Measurements from ENCODE around the gene LHFPL6.

LHFPL6 gene

GRCh38 chr13:39602614-39603366, at the start of gene LHFPL6:
LHFPL6 (minus strand) TSS chr13:39603193.
- no peak for DNase-seq (ENCODE audit: low read depth)

GRCh38 chr13:39646122-39646521, 43.1 kb upstream of the LHFPL6 start:
- DNase-seq (ENCODE audit: low read depth) = no peak

GRCh38 chr13:39641645-39642044, 38.7 kb upstream of the LHFPL6 start:
- no peak for DNase-seq (ENCODE audit: low read depth)

- DNase-seq (ENCODE audit: low read depth) = no peak
These were observed 34.9 kb upstream of the LHFPL6 start for GRCh38 chr13:39637890-39638289.

GRCh38 chr13:39635564-39635963, 32.6 kb upstream of the LHFPL6 start:
- no peak for DNase-seq (ENCODE audit: low read depth)

GRCh38 chr13:39632994-39633393, 30.0 kb upstream of the LHFPL6 start:
- no peak for DNase-seq (ENCODE audit: low read depth)

- no peak for DNase-seq (ENCODE audit: low read depth)
These were observed 28.3 kb upstream of the LHFPL6 start for GRCh38 chr13:39631307-39631706.

GRCh38 chr13:39623466-39623865, 20.5 kb upstream of the LHFPL6 start:
- DNase-seq (ENCODE audit: low read depth) = no peak

GRCh38 chr13:39618561-39618960, 15.6 kb upstream of the LHFPL6 start:
- no peak for DNase-seq (ENCODE audit: low read depth)

GRCh38 chr13:39616087-39616694, 13.2 kb upstream of the LHFPL6 start:
- DNase-seq (ENCODE audit: low read depth) = no peak

- DNase-seq (ENCODE audit: low read depth) = no peak
These were observed 9.1 kb upstream of the LHFPL6 start for GRCh38 chr13:39612023-39612637.

GRCh38 chr13:39607876-39608275, 4.9 kb upstream of the LHFPL6 start:
- no peak for DNase-seq (ENCODE audit: low read depth)

- no peak for DNase-seq (ENCODE audit: low read depth)
These were observed 2.8 kb upstream of the LHFPL6 start for GRCh38 chr13:39605677-39606320.

- no peak for DNase-seq (ENCODE audit: low read depth)
These were observed 1.8 kb upstream of the LHFPL6 start for GRCh38 chr13:39604756-39605155.

- DNase-seq (ENCODE audit: low read depth) = no peak
These were observed 493 bp upstream of the LHFPL6 start for GRCh38 chr13:39603424-39603947.

- DNase-seq (ENCODE audit: low read depth) = no peak
These were observed 748 bp downstream of the LHFPL6 start for GRCh38 chr13:39602277-39602613.

- DNase-seq (ENCODE audit: low read depth) = no peak
These were observed 1.4 kb downstream of the LHFPL6 start for GRCh38 chr13:39601636-39602035.

- no peak for DNase-seq (ENCODE audit: low read depth)
These were observed 2.2 kb downstream of the LHFPL6 start for GRCh38 chr13:39600766-39601165.

GRCh38 chr13:39599842-39600241, 3.2 kb downstream of the LHFPL6 start:
- no peak for DNase-seq (ENCODE audit: low read depth)

- DNase-seq (ENCODE audit: low read depth) = no peak
These were observed 4.0 kb downstream of the LHFPL6 start for GRCh38 chr13:39599012-39599411.

GRCh38 chr13:39597838-39598237, 5.2 kb downstream of the LHFPL6 start:
- no peak for DNase-seq (ENCODE audit: low read depth)

- DNase-seq (ENCODE audit: low read depth) = no peak
These were observed 6.3 kb downstream of the LHFPL6 start for GRCh38 chr13:39596685-39597084.

GRCh38 chr13:39596176-39596575, 6.8 kb downstream of the LHFPL6 start:
- no peak for DNase-seq (ENCODE audit: low read depth)

All from HS-27A (cell line).